Left forelimb (tissue), 1 donor: ENCODE measurements around the gene TST.

Experiments
- DNase-seq: peaks from one replicate; pipeline ENCODE4 v3.0.0-alpha.2; 2018; ENCODE audit warnings: low spot score

TST gene

GRCh38 chr22:37019309-37020191 lies at the start of gene TST, which contains the start of gene MPST:
Gene TST (minus strand): TSS chr22:37019447. CDS start chr22:37018732, 715 bp downstream.
Gene MPST (plus strand): TSS chr22:37019742. CDS start chr22:37019837, 95 bp downstream.
- DNase-seq = peak; percentile 87

GRCh38 chr22:37068859-37069258 lies 49.6 kb upstream of the TST start:
- DNase-seq = no peak

DNA sequence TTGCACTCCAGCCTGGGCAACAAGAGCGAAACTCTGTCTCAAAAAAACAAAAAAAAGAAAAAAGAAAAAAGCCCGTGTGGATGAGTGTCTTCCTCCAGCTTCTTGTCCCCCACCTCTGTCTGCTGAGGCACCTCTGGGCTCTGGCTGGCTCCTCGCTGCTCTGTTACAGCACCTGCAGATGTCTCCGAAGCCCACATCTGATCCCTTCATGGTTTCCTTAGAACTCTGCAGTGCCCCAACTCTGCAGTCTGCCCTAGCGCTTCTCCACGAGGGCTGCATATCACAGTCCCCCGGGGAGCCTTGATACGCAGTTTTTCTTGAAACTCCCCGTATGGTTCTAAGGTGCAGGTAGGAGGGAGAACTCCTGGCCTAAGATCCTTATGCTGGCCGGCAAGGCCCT lies 48.2 kb upstream of the TST start:
- DNase-seq = no peak

- no peak for DNase-seq
Measured at GRCh38 chr22:37065961-37066360, 46.7 kb upstream of the TST start.

DNA sequence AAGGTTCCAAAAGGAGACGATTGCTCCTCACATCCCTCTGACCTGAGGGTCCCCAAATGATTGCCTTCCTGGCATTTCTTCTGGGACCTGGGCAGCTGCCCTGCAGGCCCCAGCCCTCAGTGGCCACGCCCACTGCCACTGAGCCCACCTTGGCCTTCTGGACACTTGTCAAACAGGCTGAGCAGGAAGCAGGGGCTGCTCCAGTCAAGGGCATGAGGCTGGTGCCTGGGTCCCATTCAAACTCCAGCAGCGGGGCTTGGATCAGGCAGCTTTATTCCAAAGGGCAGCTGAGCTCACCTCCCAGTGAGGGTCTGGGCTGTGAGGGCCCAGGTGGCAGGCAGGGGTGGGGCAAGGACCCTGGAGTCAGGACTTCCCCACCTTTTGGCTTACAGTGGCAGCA lies 45.9 kb upstream of the TST start:
- no peak for DNase-seq

DNA sequence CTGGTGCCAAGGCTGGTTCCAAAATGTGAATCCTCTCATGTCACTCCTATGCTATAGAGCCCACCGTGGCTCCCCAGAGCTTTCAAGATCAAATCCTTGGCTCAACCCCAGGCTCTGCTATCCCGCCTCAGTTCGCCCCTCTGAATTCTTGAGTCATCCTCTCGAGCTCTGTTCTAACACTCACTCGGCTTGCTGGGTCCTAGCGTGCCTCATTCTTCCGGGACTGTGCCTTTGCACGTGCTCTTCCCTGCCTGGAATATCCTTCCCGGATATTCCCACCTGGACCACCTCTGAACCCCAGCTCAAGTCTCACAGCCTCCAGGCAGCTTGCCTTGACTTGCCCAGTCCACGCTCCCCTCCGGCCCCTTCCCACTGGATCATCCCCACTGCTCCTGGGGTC lies 45.3 kb upstream of the TST start:
- DNase-seq = no peak

DNA sequence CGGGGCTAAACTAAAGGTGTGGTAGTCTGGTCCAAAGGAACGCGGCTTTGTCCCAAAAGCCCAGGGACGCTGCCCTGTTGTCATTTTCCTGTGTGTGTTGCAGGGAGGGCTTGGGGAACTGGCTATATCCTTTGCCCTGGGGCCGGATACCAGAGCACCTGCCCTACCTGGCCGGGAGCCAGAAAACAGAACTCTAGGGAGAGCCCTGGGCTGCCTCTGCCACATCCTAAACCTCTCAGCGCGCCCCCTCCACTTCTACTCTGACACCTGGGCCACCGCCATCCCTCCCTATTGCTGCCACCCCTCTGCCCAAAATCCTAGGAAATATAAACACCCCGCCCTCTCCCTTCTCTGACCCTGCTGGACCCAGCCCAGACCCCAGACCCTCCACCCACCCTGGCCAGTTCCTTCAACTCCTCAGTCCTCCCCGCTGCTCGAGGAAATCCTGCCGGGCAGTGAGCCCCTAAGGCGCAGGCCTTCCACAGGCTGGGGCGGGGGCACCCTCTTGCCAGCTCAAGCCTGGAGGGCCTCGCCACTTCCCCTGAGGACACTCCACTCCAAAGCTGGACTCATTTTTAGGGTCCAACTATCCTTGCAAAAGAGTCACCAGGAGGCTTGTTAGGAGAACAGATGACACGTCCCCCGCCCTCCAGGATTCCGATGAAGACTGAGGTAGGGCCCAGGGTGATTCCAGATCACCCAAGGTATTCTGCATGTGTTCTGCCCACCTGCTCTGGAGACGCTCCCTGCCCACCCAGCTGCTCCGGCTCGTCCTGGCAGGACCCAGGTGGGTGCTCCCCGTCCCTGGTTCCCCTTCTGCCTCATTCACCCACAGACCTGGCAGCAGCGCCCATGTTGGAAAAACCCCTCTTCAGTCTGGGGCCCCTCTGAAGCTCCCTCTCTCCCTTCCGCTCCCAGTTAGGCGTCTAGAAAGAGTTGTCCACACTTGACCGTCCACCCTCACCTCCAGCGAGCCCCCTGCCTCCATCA lies 44.5 kb upstream of the TST start:
- DNase-seq = no peak

GRCh38 chr22:37062702-37063381 lies 43.6 kb upstream of the TST start:
- no peak for DNase-seq

GRCh38 chr22:37062376-37062675 lies 43.1 kb upstream of the TST start:
- no peak for DNase-seq

- no peak for DNase-seq
Measured at GRCh38 chr22:37061611-37062375, 42.5 kb upstream of the TST start.

GRCh38 chr22:37060801-37061610 lies 41.8 kb upstream of the TST start:
- no peak for DNase-seq

GRCh38 chr22:37059876-37060449 lies 40.7 kb upstream of the TST start:
- DNase-seq = no peak

DNA sequence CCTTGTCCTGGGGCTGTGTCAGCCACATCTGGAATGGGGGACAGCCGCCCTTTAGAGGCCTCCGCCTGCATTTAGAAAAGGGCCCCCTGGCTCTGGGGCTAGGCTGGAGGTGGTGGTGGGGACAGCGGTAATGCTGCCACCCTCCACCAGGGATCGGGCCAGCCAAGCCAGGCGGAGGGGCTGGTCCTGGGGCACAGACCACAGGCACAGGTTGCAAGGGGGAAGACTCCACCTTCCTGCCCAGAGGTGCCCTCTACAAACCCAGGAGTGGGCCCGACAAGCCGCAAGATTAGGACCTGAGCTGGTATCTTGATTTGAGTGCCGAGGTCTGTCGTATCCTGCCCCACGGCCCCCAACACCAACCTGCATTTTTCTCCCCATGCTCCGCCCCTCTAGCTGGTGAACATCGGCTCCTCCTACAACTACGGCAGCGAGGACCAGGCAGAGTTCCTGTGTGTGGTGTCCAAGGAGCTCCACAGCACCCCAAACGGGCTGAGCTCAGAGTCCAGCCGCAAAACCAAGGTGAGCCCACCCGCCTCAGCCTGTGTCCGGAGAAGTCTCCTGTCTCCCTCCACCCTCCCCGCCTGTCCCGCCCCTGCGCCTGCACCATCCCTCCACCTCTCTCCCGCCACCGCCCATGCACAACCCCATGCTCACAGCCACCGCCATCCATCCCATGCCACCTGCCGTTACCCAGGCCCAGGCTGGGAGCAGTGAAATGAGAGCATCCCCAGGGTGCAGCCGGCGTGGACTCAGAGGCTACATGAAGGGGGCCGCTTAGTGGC lies 39.9 kb upstream of the TST start:
- DNase-seq = no peak

DNA sequence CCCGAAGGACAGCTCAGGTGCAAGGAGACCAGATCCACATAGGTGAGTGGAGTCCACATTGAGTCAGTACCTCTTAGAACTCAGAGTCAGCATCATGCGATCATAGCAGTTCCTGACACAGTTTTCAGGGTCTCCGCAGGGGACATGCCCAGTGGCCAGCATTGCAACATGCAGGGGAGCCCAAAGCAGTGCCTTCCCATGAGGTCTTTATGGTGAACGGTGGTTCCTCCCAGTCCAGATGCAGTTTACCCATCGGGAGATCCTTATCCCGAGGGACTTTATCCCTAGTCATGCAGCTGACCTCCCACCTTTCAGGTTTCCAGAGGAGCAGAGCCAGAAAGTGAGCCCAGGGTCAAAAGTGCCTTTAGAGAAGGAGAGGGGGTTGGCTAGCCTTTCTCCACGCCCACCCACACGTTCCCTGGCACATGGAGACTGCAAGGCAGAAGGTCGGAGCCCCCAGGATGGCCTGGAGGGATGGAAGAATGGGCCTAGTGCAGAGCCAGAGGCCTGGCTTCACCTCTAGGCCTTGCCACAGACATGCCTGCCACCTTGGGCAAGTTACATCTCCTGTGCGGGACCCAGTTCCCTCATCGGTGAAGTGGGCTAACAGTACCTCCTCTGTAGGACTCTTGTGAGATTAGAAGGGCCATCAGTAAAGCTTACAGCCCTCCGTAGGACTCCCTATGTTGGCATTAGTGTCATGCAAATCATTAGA lies 38.7 kb upstream of the TST start:
- DNase-seq = no peak

DNA sequence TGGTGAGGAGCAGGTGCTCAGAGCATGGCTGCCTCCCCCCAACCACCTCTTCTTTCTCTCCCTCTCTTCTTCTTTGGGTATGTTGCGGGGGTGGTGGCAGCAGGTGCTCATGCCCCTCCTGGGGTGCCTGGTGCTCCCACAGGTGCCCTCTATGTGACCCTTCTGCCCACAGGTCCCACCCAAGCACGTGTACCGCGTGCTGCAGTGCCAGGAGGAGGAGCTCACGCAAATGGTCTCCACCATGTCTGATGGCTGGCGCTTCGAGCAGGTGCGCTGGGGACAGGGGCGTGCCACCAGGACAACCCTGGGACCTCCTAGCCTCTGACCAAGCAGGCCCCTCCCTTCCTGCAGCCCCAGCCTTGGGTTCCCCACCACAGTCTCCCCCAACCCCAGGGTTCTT lies 38.0 kb upstream of the TST start:
- no peak for DNase-seq

DNA sequence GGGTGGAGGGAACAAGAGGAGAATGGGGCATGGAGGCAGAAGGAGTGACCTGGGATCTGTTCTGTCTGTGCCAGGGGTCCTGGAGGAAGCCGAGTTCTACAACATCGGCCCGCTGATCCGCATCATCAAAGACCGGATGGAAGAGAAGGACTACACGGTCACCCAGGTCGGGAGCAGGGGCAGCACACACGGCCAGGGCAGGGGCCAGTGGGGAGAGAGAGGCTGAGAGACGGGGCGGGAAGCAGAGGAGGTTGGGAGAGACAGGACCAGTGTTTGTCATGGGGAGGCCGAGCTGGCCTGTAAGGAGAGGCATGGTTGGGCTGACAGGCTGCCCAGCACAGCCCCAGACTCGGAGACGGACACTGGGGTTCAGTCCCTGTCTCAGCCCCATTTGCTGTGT lies 37.0 kb upstream of the TST start:
- no peak for DNase-seq

DNA sequence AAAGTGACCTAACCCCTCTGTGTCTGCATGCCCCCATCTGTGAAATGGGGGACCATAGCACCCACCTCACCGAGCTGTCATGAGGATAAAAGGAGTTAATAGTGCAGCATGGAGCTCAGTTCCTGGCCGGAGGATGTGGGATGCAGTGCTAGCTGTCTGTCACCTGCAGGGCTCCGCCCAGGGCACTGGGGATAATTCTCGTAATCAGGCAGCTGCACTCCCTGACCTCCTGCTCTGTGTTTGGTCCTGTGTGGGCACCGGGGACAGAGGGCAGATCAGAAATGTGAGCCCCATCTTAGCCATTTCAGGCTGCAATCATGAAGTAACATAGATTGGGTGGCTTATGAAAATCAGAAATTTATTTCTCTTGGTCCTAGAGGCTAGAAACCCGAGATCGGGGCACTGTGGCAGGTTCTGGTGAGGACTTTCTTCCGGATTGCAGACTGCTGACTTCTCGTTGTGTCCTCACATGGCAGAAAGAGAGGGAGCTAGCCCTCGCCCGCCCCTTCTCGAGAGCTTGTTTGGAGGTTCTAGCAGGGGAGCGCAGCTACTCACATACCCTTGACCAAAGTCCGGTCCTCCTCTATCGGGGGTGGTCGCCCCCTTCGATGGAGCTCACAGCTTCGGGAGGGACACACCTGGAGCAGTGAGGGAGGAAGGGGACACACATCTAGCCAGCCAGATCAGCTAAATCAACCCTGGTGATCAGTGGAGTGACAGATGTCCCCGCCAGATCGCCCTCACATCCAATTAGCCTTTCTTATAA lies 35.5 kb upstream of the TST start:
- no peak for DNase-seq

- DNase-seq = no peak
Measured at GRCh38 chr22:37054056-37054395, 34.8 kb upstream of the TST start.
